ENCODE data around the gene MMP17.
A peak's percentile ranks its signal among the peaks of the same experiment; 100 is the strongest.

The MMP17 gene

DNA sequence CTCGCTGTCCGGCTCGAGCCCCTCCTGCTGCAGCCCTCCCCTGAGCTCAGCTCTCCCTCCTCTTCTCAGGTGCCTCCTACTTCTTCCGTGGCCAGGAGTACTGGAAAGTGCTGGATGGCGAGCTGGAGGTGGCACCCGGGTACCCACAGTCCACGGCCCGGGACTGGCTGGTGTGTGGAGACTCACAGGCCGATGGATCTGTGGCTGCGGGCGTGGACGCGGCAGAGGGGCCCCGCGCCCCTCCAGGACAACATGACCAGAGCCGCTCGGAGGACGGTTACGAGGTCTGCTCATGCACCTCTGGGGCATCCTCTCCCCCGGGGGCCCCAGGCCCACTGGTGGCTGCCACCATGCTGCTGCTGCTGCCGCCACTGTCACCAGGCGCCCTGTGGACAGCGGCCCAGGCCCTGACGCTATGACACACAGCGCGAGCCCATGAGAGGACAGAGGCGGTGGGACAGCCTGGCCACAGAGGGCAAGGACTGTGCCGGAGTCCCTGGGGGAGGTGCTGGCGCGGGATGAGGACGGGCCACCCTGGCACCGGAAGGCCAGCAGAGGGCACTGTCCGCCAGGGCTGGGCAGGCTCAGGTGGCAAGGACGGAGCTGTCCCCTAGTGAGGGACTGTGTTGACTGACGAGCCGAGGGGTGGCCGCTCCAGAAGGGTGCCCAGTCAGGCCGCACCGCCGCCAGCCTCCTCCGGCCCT is 22.8 kb downstream of the MMP17 start:
- peak; percentile 43 for DNase-seq

DNA sequence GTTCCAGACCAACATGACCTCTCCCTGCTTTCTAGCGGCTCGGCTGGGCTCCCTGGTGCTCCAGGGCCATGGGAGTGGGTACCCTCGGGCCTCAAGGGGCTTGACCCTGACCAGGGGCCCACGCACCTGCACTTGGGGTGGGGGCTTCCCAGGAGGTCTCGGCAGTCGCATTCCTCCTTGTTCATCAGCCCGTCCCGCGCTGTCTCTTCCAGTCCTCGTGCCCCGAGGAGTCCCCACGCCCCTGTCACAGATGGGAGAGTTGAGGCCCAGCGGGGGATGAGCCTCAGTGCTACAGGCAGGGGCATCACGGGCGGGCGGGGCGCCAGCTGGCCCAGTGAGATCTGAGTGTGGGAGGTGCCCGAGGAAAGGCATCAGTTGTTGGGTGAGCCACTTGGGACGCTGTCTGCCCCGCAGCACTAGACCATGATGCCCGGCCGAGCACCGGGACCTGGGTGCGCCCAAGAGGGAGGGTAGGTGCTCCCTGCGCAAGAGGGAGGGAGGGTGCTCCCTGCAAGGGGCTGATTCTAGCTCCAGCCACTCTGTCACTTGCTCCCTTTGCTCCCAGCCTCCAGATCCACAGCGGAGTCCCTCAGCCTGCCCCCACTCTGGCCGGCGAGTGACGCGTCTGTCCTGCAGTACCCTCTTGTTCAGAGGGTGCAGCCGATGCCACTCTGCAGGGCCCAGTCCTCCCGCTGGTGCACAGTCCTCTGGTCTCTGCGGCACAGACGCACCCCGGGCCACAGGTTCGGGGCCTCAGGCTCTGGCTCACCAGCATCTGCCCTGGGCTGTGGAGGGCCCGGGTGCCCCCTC is 23.8 kb downstream of the MMP17 start:
- DNase-seq = no peak

GRCh38 chr12:131852551-131853299 is 24.5 kb downstream of the MMP17 start:
- DNase-seq = no peak

DNA sequence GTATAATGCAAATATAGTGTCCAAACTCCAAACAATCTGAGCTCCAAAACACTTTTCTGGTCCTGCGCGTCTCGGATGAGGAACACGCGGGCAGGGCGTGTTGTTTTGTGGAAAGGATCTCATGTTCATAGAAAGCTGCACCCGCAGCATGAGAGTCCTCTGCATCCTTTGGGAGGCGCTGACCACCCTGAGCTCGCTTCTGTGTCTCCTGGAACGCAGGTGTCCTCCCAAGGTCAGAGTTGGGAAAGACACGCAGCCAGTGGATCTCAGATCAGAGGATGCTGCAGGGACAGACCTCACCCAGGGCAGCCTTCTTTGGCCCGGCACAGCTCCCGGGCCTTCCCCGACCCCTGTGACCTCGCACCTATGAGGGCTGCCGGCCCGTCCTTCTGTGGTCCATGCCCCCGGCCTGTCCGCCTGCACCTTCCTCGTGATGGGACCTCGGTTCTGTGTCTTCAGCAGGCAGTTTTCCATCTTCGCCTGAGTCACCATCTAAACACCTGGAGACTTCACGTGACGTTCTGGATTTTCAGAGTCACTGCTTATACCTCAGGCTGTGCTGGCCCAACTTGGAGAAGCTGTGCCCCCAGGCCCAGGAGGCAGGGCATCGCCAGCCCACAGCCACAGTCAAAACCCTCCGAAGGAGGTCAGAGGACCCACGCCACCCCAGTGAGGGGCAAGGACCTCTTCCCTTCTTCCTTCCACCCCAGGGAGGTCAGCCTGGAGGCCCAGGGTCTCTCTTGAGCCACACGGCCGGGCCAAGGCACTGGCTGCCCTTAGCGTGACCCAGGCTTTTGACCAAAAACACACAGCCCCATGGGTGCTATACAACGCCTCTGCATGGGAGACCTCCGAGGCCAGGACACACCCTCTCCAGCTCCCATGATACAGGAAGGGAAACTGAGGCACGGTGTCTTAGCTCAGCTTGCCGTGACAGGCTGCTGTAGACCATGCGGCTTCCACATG is 25.9 kb downstream of the MMP17 start:
- no peak for DNase-seq

- no peak for DNase-seq
These were observed 26.8 kb downstream of the MMP17 start for GRCh38 chr12:131854861-131855476.

DNA sequence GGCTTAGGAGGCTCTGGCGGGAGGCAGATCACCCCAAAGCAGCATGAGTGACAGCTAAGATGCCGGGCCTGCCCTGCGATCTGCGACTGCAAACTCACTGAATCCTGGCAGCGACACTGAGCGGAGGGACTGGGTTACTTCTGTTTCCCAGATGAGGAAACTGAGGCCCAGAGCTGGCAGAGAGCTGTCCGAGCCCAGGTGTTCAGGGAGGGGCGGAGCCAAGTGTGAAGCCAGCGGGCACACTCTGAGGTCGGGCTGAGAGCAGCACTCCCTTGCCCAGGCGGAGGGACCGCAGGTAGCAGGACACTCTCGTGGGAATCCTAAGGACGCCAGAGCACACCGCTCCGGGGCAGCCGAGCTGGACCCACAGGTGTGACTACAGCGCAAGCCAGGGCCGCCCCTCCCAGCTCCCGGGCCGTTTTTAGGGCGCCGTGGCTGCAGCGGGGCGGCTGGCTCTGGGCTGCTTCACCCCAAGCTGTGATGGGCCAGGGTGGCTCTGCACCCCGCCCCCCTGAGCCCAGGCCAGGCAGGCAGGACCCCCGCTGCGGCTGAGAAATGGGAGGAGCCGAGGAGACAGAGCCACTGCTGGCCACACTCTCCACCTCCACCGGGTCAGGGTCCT is 27.4 kb downstream of the MMP17 start:
- DNase-seq = no peak

GRCh38 chr12:131856366-131857097 is 28.3 kb downstream of the MMP17 start:
- no peak for DNase-seq

DNA sequence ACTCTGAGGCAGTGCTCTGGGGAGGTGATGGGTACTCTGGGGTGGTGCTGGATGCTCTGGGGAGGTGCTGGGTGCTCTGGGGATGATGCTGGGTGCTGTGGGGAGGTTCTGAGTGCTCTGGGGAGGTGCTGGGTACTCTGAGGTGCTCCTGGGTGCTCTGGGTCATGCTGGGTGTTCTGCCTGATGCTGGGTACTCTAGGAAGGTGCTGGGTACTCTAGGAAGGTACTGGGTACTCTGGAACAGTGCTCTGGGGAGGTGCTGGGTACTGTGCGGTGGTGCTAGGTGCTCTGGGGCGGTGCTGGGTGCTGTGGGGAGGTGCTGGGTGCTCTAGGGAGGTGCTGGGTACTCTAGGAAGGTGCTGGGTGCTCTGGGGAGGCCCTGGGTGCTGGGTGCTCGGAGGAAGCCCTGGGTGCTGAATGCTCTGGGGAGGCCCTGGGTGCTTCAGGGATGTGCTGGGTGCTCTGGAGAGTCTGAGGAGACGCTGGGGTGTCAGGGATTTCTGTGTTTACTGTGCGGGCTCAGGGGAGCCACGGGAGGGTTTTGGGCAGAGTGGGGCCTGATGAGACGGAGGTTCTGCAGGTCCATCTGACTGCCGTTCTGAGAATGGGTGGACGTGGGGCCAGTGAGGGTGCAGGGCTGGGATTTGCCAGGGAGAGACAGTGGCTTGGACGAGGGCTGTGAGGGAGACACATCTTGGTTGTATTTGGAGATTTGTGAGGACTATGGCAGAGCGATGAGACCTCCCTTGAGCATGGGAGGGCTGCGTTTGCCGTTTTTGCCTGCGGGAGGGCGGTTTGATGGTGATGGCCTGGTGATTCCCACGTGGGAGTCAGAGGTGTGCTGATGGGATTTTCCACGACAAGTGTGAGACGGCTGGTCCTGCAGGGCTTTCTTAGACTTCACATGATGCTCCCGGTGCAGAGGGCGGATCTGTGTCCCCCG is 30.0 kb downstream of the MMP17 start:
- DNase-seq = no peak

- DNase-seq = no peak
These were observed 32.5 kb downstream of the MMP17 start for GRCh38 chr12:131860472-131861260.

- no peak for DNase-seq
These were observed 33.3 kb downstream of the MMP17 start for GRCh38 chr12:131861261-131862083.

DNA sequence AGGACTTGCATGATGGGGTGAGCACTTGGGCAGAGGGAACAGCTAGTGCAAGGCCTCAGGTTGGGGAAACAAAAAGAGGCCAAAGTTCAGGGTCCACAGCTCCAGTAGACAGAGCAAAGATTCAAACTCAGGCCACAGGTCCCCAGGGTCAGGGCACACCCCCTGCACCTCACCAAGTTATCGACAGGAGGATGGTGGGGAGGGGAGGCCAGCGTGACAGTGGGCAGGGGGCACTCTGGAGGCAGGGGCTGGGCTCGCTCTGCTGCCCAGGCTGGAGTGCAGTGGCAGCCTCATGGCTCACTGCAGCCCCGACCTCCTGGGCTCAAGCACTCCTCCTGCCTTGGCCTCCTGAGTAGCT is 33.9 kb downstream of the MMP17 start:
- DNase-seq = no peak

GRCh38 chr12:131862600-131862993 is 34.4 kb downstream of the MMP17 start:
- DNase-seq = no peak

- no peak for DNase-seq
These were observed 35.0 kb downstream of the MMP17 start for GRCh38 chr12:131862994-131863710.

- DNase-seq = no peak
These were observed 35.7 kb downstream of the MMP17 start for GRCh38 chr12:131863711-131864396.

DNA sequence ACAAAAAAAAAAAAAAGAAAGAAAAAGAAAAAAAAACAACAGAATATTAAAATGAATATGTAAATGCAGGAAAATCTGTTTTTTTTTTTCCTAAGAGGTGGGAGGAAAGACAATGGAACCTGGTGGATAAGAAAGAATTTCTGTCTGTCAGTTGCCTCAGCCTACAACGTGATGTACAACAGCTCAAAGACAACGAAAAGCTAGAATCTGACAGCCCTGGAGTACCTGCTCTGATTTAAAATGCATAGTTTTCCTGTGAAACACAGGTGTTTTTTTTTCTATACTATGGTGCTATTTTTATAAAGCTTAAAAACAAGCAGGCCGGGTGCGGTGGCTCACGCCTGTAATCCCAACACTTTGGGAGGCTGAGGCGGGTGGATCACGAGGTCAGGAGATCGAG is 36.3 kb downstream of the MMP17 start:
- no peak for DNase-seq

- no peak for DNase-seq
These were observed 37.1 kb downstream of the MMP17 start for GRCh38 chr12:131865180-131865875.
